Karpas-422 (cell line): Measurements from ENCODE around the gene KRT14. TPM values are rescaled to one million over a fixed set of nuclear protein-coding genes. Genes with fewer than 3 reads are reported as not detected.

Experiments
- DNase-seq: peaks from one replicate; pipeline ENCODE4 v3.0.0-alpha.2; 2015
- H2AFZ ChIP-seq: fragments of 200-600 bp; sonication (generic); 2 replicates; pipeline ENCODE4 v1.6.1; 2014; ENCODE audit warnings: antibody characterized with exemption, low read length, mixed read lengths
- H3K27ac ChIP-seq: fragments of 200-600 bp; sonication (generic); 2 replicates; pipeline ENCODE4 v1.5.1; 2014; ENCODE audit warnings: mild to moderate bottlenecking, low read length, moderate library complexity
- H3K27me3 ChIP-seq: fragments of 200-600 bp; sonication (generic); 2 replicates; pipeline ENCODE4 v1.6.1; 2014; ENCODE audit warnings: low read length, mixed read lengths
- H3K36me3 ChIP-seq: fragments of 200-600 bp; sonication (generic); 2 replicates; pipeline ENCODE4 v1.6.1; 2014; ENCODE audit warnings: low read length, mixed read lengths; ENCODE audit not compliant: insufficient read depth
- H3K4me1 ChIP-seq: fragments of 200-600 bp; sonication (generic); 2 replicates; pipeline ENCODE4 v1.6.1; 2014; ENCODE audit warnings: mild to moderate bottlenecking, low read length, mixed read lengths
- H3K4me2 ChIP-seq: fragments of 200-600 bp; sonication (generic); 2 replicates; pipeline ENCODE4 v1.6.1; 2014; ENCODE audit warnings: low read length, low read depth, mild to moderate bottlenecking; ENCODE audit not compliant: poor library complexity, severe bottlenecking
- H3K4me3 ChIP-seq: fragments of 200-600 bp; sonication (generic); 2 replicates; pipeline ENCODE4 v1.5.1; 2014; ENCODE audit warnings: mild to moderate bottlenecking, antibody characterized with exemption, low read length, mixed read lengths
- H3K79me2 ChIP-seq: fragments of 200-600 bp; sonication (generic); 2 replicates; pipeline ENCODE4 v1.6.1; 2014; ENCODE audit warnings: mild to moderate bottlenecking, low read length, mixed read lengths
- H3K9ac ChIP-seq: fragments of 200-600 bp; sonication (generic); 2 replicates; pipeline ENCODE4 v1.6.0; 2014; ENCODE audit warnings: low read length
- H3K9me2 ChIP-seq: fragments of 200-600 bp; sonication (generic), shearing (Covaris generic); replicated peaks from 2 replicates; pipeline ENCODE4 v1.6.0; 2014; ENCODE audit warnings: mild to moderate bottlenecking, low read length, moderate library complexity; ENCODE audit not compliant: insufficient read depth
- H3K9me3 ChIP-seq: fragments of 300-700, 200-600 bp; sonication (generic); 2 replicates; pipeline ENCODE4 v1.6.1; 2014; ENCODE audit warnings: low read length, mixed read lengths
- H4K20me1 ChIP-seq: fragments of 200-600 bp; sonication (generic); 2 replicates; pipeline ENCODE4 v1.6.1; 2014; ENCODE audit warnings: mild to moderate bottlenecking, antibody characterized with exemption, low read length, low read depth; ENCODE audit not compliant: insufficient read depth
- total RNA-seq: library from RNA; depleted of rRNA; stranded (reverse); fragments of >200 nt; shearing (Covaris generic); gene quantifications from 2 replicates; pipeline ENCODE4 v1.2.3, GENCODE V29; 2014; ENCODE audit warnings: low replicate concordance

KRT14 gene
- total RNA-seq, 1 experiment from 2014 or later, result not detected

- no peaks in the 10 kb centered on the region for H4K20me1 ChIP-seq
- no peak overlapping the region for H3K4me3 ChIP-seq
- no peaks in the 10 kb centered on the region for H3K79me2 ChIP-seq
- H3K4me2 ChIP-seq, result no peak overlapping the region
- H3K4me1 ChIP-seq, result no peaks in the 10 kb centered on the region
- no peak for DNase-seq
- H3K9me2 ChIP-seq, result no peaks in the 10 kb centered on the region
- no peaks in the 10 kb centered on the region for H3K9me3 ChIP-seq
- H3K27ac ChIP-seq, result no peak overlapping the region
- no peak overlapping the region for H2AFZ ChIP-seq
- H3K36me3 ChIP-seq, result no peaks in the 10 kb centered on the region
- no peak overlapping the region for H3K9ac ChIP-seq
- H3K27me3 ChIP-seq, result no peaks in the 10 kb centered on the region
These were observed 25.1 kb downstream of the KRT14 start for GRCh38 chr17:41561554-41561953.

GRCh38 chr17:41559548-41559947 is 27.1 kb downstream of the KRT14 start:
- no peak overlapping the region for H3K4me3 ChIP-seq
- DNase-seq, result no peak
- H2AFZ ChIP-seq, result no peak overlapping the region
- H3K4me2 ChIP-seq, result no peak overlapping the region
- H3K4me1 ChIP-seq, result no peaks in the 10 kb centered on the region
- H3K9me3 ChIP-seq, result no peaks in the 10 kb centered on the region
- H3K9me2 ChIP-seq, result no peaks in the 10 kb centered on the region
- no peaks in the 10 kb centered on the region for H3K27me3 ChIP-seq
- H3K36me3 ChIP-seq, result no peaks in the 10 kb centered on the region
- no peak overlapping the region for H3K27ac ChIP-seq
- H4K20me1 ChIP-seq, result no peaks in the 10 kb centered on the region
- no peak overlapping the region for H3K9ac ChIP-seq
- no peaks in the 10 kb centered on the region for H3K79me2 ChIP-seq

DNA sequence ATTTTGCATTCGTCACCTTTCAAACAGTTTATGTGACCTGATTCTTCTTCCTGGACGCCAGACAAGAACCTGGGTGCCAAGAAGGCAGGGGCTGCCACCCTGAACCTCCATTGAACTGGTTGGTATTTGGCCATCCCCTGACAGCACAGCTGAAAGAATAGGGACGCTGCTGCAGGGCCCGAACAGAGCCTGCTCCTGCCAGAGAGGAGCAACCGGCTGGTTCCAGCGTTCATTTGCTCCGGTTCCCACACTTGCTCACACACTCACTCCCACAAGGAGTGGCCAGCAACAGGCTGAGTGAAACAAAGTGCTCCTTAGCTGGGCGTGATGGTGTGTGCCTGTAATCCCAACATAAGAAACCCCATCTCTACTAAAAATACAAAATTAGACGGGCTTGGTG is 29.8 kb downstream of the KRT14 start:
- H3K27me3 ChIP-seq, result no peaks in the 10 kb centered on the region
- no peaks in the 10 kb centered on the region for H3K9me3 ChIP-seq
- no peak overlapping the region for H2AFZ ChIP-seq
- H3K79me2 ChIP-seq, result no peaks in the 10 kb centered on the region
- H3K4me1 ChIP-seq, result no peaks in the 10 kb centered on the region
- no peak overlapping the region for H3K4me3 ChIP-seq
- no peak for DNase-seq
- no peaks in the 10 kb centered on the region for H3K36me3 ChIP-seq
- H3K9ac ChIP-seq, result no peak overlapping the region
- H3K27ac ChIP-seq, result no peak overlapping the region
- H3K9me2 ChIP-seq, result no peaks in the 10 kb centered on the region
- H3K4me2 ChIP-seq, result no peak overlapping the region
- H4K20me1 ChIP-seq, result no peaks in the 10 kb centered on the region

GRCh38 chr17:41556306-41556705 is 30.4 kb downstream of the KRT14 start:
- H3K4me3 ChIP-seq, result no peak overlapping the region
- H3K27ac ChIP-seq, result no peak overlapping the region
- no peak overlapping the region for H3K4me2 ChIP-seq
- no peaks in the 10 kb centered on the region for H3K79me2 ChIP-seq
- no peaks in the 10 kb centered on the region for H4K20me1 ChIP-seq
- no peaks in the 10 kb centered on the region for H3K4me1 ChIP-seq
- H3K36me3 ChIP-seq, result no peaks in the 10 kb centered on the region
- no peaks in the 10 kb centered on the region for H3K27me3 ChIP-seq
- no peak for DNase-seq
- no peaks in the 10 kb centered on the region for H3K9me2 ChIP-seq
- H2AFZ ChIP-seq, result no peak overlapping the region
- no peaks in the 10 kb centered on the region for H3K9me3 ChIP-seq
- no peak overlapping the region for H3K9ac ChIP-seq

DNA sequence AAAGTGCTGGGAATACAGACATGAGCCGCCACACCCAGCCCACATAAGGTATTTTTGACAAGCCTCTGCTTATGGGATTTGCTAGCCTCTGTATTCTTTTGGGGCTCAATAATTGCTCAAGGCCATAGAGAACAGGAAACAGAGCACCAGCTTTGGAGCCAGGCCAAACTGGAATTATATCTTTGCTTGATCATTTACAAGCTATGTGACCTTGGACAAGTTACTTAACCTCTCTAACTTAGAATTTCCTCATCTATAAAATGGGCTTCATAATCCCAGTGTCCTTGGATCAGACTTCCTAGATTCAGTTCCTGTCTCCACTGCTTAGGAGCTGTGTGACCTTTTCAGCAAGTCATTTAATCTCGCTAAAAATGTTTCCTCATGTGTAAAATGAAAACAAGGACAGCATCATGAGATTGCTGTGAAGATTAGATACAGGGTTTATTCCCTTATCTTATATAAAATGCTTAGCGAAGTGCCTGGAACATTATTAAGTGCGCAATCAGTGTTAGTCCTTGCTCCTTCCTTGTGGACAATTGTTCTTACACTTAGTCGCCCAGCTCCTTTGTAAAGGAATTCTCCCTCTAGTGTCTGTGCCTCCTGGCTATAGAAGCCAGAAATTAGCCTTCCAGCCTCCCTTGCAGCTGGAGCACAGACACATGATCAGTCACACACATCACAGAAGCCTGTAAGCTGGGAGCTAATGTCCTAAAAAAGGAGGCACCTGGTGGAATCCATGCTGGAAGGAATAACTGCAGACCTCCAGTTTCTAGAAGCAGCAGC is 31.4 kb downstream of the KRT14 start:
- no peaks in the 10 kb centered on the region for H3K36me3 ChIP-seq
- no peaks in the 10 kb centered on the region for H3K27me3 ChIP-seq
- H3K27ac ChIP-seq, result no peak overlapping the region
- no peak overlapping the region for H2AFZ ChIP-seq
- H3K9ac ChIP-seq, result no peak overlapping the region
- no peaks in the 10 kb centered on the region for H3K4me1 ChIP-seq
- H3K9me2 ChIP-seq, result no peaks in the 10 kb centered on the region
- H3K4me3 ChIP-seq, result no peak overlapping the region
- H3K4me2 ChIP-seq, result no peak overlapping the region
- H3K79me2 ChIP-seq, result no peaks in the 10 kb centered on the region
- no peaks in the 10 kb centered on the region for H4K20me1 ChIP-seq
- no peak for DNase-seq
- no peaks in the 10 kb centered on the region for H3K9me3 ChIP-seq

DNA sequence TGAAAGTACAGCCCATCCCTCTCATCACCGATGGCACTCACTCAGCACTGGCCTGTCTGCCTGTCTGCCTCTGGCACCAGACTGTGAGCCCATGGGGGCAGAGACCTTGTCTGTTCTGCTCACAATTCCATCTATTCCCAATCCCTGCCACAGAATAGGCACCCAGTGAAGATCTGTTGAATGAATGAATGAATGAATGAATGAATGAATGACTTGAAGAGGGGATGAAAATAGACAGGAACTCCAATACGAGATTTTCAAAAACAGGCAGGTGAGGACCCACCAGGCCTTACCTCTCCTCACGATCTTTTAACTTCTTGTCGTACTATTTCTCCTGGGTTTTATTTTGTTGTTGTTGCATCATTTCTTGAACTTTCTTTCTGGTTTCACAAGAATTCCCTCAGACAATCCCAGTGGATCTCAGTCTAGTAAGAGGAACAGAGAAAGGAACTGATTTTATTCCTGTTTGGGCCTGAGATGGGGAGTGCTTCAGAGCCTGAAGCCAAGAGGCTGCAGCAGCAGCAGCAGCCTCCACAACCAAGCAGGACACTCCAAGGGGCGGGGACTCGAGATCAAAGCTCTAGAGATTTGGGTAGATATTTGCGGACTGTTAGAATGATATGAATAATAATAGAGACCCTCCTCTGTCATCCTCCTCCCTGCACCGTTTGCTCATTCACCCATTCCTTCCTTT is 32.6 kb downstream of the KRT14 start:
- no peaks in the 10 kb centered on the region for H3K27me3 ChIP-seq

GRCh38 chr17:41553176-41553575 is 33.5 kb downstream of the KRT14 start:
- H3K4me3 ChIP-seq, result no peak overlapping the region
- H3K9ac ChIP-seq, result no peak overlapping the region
- H3K36me3 ChIP-seq, result no peaks in the 10 kb centered on the region
- DNase-seq, result no peak
- H3K79me2 ChIP-seq, result no peaks in the 10 kb centered on the region
- peaks cover 3% of the 10 kb centered on the region; the same call in 1 of the 2 replicates for H4K20me1 ChIP-seq
- no peak overlapping the region for H2AFZ ChIP-seq
- no peaks in the 10 kb centered on the region for H3K9me2 ChIP-seq
- H3K27ac ChIP-seq, result no peak overlapping the region
- no peak overlapping the region for H3K4me2 ChIP-seq
- peaks cover 3% of the 10 kb centered on the region; the same call in 1 of the 2 replicates for H3K4me1 ChIP-seq
- H3K27me3 ChIP-seq, result no peaks in the 10 kb centered on the region
- no peaks in the 10 kb centered on the region for H3K9me3 ChIP-seq

More for the DNA sequence above, 32.6 kb downstream of the KRT14 start:
- Histone ChIP-seq H4K20me1 (peaks cover under 1% of the 10 kb centered on the region; the same call in 1 of the 2 replicates), H3K36me3 (no peaks in the 10 kb centered on the region), H2AFZ (no peak overlapping the region), H3K9ac (no peak overlapping the region), H3K79me2 (no peaks in the 10 kb centered on the region), H3K4me2 (no peak overlapping the region), H3K9me3 (no peaks in the 10 kb centered on the region), H3K4me1 (peaks cover under 1% of the 10 kb centered on the region; the same call in 1 of the 2 replicates), H3K4me3 (no peak overlapping the region), H3K27ac (no peak overlapping the region), H3K9me2 (no peaks in the 10 kb centered on the region)
- no peak for DNase-seq

DNA sequence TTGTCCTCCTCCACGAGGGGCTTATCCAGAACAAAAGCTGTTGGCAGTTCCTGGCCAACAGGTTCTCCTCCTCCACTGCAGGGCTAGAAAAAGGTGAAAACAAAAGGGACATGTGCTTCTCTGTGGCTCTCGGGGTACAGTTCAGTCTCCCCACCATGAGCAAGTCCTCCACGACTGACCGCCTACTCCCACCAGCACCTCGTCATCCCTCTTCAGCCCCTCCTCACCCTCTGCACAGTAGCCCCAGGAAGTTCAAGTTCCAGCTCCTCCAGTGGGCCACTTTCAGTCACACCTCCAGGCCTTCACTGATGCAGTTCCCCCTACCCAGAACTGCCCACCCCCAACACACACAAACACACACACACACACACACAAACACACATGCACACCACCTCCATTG is 34.2 kb downstream of the KRT14 start:
- no peak for DNase-seq
- peaks cover 3% of the 10 kb centered on the region; the same call in 1 of the 2 replicates for H4K20me1 ChIP-seq
- H3K9ac ChIP-seq, result no peak overlapping the region
- H2AFZ ChIP-seq, result no peak overlapping the region
- no peaks in the 10 kb centered on the region for H3K9me3 ChIP-seq
- no peaks in the 10 kb centered on the region for H3K79me2 ChIP-seq
- no peak overlapping the region for H3K27ac ChIP-seq
- no peak overlapping the region for H3K4me3 ChIP-seq
- peaks cover 3% of the 10 kb centered on the region; the same call in 1 of the 2 replicates for H3K4me1 ChIP-seq
- H3K27me3 ChIP-seq, result no peaks in the 10 kb centered on the region
- H3K4me2 ChIP-seq, result no peak overlapping the region
- H3K36me3 ChIP-seq, result no peaks in the 10 kb centered on the region
- H3K9me2 ChIP-seq, result no peaks in the 10 kb centered on the region
